HepG2 (cell line): ENCODE data around the gene SMC6. TPM values are rescaled to one million over a fixed set of nuclear protein-coding genes. Genes with fewer than 3 reads are reported as not detected.

Experiments
- ARNTL ChIP-seq: sonication (generic); formaldehyde crosslinking; IDR thresholded peaks from 2 replicates; pipeline ENCODE4 v1.4.0; 2020; ENCODE audit warnings: mild to moderate bottlenecking, missing genetic modification reagents
- ATF1 ChIP-seq: IDR thresholded peaks from 2 replicates; pipeline ENCODE4 v1.6.1; 2016; ENCODE audit warnings: mild to moderate bottlenecking, control low read depth
- HCFC1 ChIP-seq: fragments of 150-350 bp; IDR thresholded peaks from 2 replicates; pipeline ENCODE4 v1.6.1; 2014; ENCODE audit warnings: low read depth, low read length
- HNF1A ChIP-seq, 2 experiments: sonication (generic) in 1 of 2; formaldehyde crosslinking in 1 of 2; IDR thresholded peaks; 2 replicates each; pipeline versions ENCODE4 v1.4.0 to v1.6.1; 2016 to 2020; ENCODE audit warnings: borderline replicate concordance in 1 of 2, low read depth in 1 of 2, mild to moderate bottlenecking in 1 of 2, missing genetic modification reagents in 1 of 2
- MBD4 ChIP-seq: IDR thresholded peaks from 2 replicates; pipeline ENCODE4 v1.6.1; 2012; ENCODE audit warnings: low read length, inconsistent platforms, borderline replicate concordance
- NFYB ChIP-seq: sonication (generic); formaldehyde crosslinking; IDR thresholded peaks from 2 replicates; pipeline ENCODE4 v1.4.0; 2020; ENCODE audit warnings: missing genetic modification reagents
- NRL ChIP-seq: sonication (generic); formaldehyde crosslinking; IDR thresholded peaks from 2 replicates; pipeline ENCODE4 v1.5.0; 2020; ENCODE audit warnings: missing genetic modification reagents, mild to moderate bottlenecking, moderate library complexity, borderline replicate concordance
- RFX3 ChIP-seq: IDR thresholded peaks from 2 replicates; pipeline ENCODE4 v1.6.1; 2016; ENCODE audit warnings: missing biosample characterization, missing genetic modification reagents
- SNAI1 ChIP-seq: sonication (generic); formaldehyde crosslinking; IDR thresholded peaks from 2 replicates; pipeline ENCODE4 v1.5.0; 2020; ENCODE audit warnings: mild to moderate bottlenecking, missing genetic modification reagents, borderline replicate concordance
- SP5 ChIP-seq: IDR thresholded peaks from 2 replicates; pipeline ENCODE4 v1.6.1; 2016; ENCODE audit warnings: low read depth, borderline replicate concordance
- ZFP41 ChIP-seq: sonication (generic); formaldehyde crosslinking; IDR thresholded peaks from 2 replicates; pipeline ENCODE4 v1.4.0; 2020; ENCODE audit warnings: mild to moderate bottlenecking, missing genetic modification reagents, borderline replicate concordance
- ZFY ChIP-seq: sonication (generic); formaldehyde crosslinking; IDR thresholded peaks from 2 replicates; pipeline ENCODE4 v1.4.0; 2020; ENCODE audit warnings: missing genetic modification reagents
- ZKSCAN5 ChIP-seq: sonication (generic); formaldehyde crosslinking; IDR thresholded peaks from 2 replicates; pipeline ENCODE4 v1.5.1; 2020; ENCODE audit warnings: mild to moderate bottlenecking, missing genetic modification reagents
- ZNF224 ChIP-seq: sonication (generic); formaldehyde crosslinking; IDR thresholded peaks from 2 replicates; pipeline ENCODE4 v1.5.0; 2020; ENCODE audit warnings: mild to moderate bottlenecking, missing genetic modification reagents
- ZNF276 ChIP-seq: sonication (generic); formaldehyde crosslinking; IDR thresholded peaks from 2 replicates; pipeline ENCODE4 v1.4.0; 2020; ENCODE audit warnings: mild to moderate bottlenecking, low read depth, missing genetic modification reagents
- ZNF510 ChIP-seq: sonication (generic); formaldehyde crosslinking; IDR thresholded peaks from 2 replicates; pipeline ENCODE4 v1.4.0; 2020; ENCODE audit warnings: low read depth, mild to moderate bottlenecking, missing genetic modification reagents
- ZNF569 ChIP-seq: sonication (generic); formaldehyde crosslinking; IDR thresholded peaks from 2 replicates; pipeline ENCODE4 v1.5.0; 2020; ENCODE audit warnings: mild to moderate bottlenecking, missing genetic modification reagents, moderate library complexity, borderline replicate concordance
- ZNF589 ChIP-seq: sonication (generic); formaldehyde crosslinking; conservative IDR thresholded peaks from 2 replicates; pipeline ENCODE4 v1.8.0; 2022; ENCODE audit warnings: mild to moderate bottlenecking, moderate library complexity, missing genetic modification reagents
- ZNF7 ChIP-seq: IDR thresholded peaks from 2 replicates; pipeline ENCODE4 v1.6.1; 2016; ENCODE audit warnings: missing biosample characterization, missing genetic modification reagents
- polyA plus RNA-seq, 8 experiments: library from polyadenylated mRNA; depleted of rRNA in 3 of 8; stranded (reverse) in 7 of 8; unstranded in 1 of 8; fragments of >200 nt; fragmentation: Illumina TruSeq in 4 of 8; extraction: Trizol in 4 of 8; gene quantifications; 2 replicates each; pipeline versions ENCODE4 v1.2.1 to v1.2.3, GENCODE V29; 2011 to 2016; ENCODE audit warnings: low read depth in 4 of 8, missing spikeins in 1 of 8, mixed read lengths in 1 of 8; ENCODE audit not compliant: insufficient read depth in 1 of 8
- total RNA-seq, 5 experiments: library from RNA; depleted of rRNA; stranded (reverse); fragments of >200 nt; fragmentation: Illumina TruSeq; extraction: Trizol; gene quantifications; 2 replicates each; pipeline ENCODE4 v1.2.3, GENCODE V29; 2016; ENCODE audit warnings: low read depth in 1 of 5
- TF ChIP-seq, protein P1 (sequence below): sonication (generic); formaldehyde crosslinking; IDR thresholded peaks from 2 replicates; pipeline ENCODE4 v1.4.0; 2020; ENCODE audit warnings: mild to moderate bottlenecking, missing genetic modification reagents

The SMC6 gene
- total and polyA plus RNA-seq, 2 of the 13 experiments (the other 11 are each of a cell fraction or from before 2014, with no cell fraction given): 18.9 to 55.3 TPM

- TF ChIP-seq HNF1A (IDR thresholded peaks at IDR 0.05; ENCODE audit: low read depth) (no peak), HNF1A (CRISPR knock-in tag; IDR thresholded peaks at IDR 0.05; ENCODE audit: borderline replicate concordance) (no peak), ZFP41 (no peak), NRL (CRISPR knock-in tag) (no peak; the same call in 1 of the 2 replicates), ATF1 (CRISPR knock-in tag) (no peak), ZNF7 (CRISPR knock-in tag) (no peak), NFYB (CRISPR knock-in tag) (peak; percentile 61), HCFC1 (no peak; the same call in 1 of the 2 replicates), ZNF510 (CRISPR knock-in tag) (no peak), ZNF589 (CRISPR knock-in tag) (no peak; the same call in 1 of the 2 replicates), ZNF569 (CRISPR knock-in tag) (peak; percentile 28; the same call in 1 of the 2 replicates), ARNTL (no peak), ZNF276 (no peak; the same call in 1 of the 2 replicates), MBD4 (no peak), RFX3 (no peak), ZNF224 (0 out of 2 replicates have a peak, but pooled peaks have one; percentile 62), SNAI1 (CRISPR knock-in tag) (0 out of 2 replicates have a peak, but pooled peaks have one; percentile 14), ZKSCAN5 (no peak), ZFY (CRISPR knock-in tag) (peak; percentile 80), SP5 (peak; percentile 80; the same call in 1 of the 2 replicates)
- TF ChIP-seq, protein P1, sequence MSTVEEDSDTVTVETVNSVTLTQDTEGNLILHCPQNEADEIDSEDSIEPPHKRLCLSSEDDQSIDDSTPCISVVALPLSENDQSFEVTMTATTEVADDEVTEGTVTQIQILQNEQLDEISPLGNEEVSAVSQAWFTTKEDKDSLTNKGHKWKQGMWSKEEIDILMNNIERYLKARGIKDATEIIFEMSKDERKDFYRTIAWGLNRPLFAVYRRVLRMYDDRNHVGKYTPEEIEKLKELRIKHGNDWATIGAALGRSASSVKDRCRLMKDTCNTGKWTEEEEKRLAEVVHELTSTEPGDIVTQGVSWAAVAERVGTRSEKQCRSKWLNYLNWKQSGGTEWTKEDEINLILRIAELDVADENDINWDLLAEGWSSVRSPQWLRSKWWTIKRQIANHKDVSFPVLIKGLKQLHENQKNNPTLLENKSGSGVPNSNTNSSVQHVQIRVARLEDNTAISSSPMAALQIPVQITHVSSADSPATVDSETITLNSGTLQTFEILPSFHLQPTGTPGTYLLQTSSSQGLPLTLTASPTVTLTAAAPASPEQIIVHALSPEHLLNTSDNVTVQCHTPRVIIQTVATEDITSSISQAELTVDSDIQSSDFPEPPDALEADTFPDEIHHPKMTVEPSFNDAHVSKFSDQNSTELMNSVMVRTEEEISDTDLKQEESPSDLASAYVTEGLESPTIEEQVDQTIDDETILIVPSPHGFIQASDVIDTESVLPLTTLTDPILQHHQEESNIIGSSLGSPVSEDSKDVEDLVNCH (CRISPR knock-in tag): no peak
Measured at GRCh38 chr2:17753803-17754663, at the start of gene SMC6, which contains the start of gene GEN1 (continued).
